ENCODE data around the gene MCRS1.

DNA sequence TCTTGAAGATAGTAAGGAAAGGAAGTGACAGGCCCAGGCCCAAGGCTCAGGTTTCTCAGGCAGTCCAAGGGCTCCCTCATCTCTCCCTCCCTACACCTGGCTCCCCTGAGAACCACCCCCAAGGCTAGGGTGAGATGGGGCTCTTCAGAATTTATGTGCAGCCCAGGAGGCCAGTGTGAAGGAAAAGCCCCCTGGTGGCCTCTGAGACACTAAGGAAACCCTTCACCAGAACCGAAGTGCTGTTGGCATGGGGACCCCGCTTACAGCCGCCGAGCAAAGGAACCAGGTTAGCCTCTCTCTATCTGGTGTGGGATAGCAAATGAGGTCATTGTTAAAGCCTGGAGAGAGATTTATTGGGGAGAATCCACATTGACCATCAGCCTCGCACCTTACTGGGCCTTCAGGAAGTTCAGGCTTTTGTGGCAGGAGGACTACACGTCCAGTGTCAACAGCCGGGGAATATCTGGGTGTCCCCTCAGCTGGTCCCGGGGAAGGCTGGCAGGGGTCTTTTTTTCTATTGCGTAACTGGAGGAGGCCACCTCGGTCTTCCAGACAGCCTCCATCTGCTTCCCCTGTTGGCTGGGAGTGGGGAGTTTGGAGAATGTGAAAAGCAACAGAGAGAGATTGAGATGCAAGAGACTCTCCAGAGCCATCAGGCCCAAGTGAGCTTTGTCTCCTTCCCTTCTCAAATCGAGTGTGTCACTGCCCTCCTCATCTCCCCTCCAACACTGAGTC is 19.4 kb upstream of the MCRS1 start:
- TF ChIP-seq, protein P1, sequence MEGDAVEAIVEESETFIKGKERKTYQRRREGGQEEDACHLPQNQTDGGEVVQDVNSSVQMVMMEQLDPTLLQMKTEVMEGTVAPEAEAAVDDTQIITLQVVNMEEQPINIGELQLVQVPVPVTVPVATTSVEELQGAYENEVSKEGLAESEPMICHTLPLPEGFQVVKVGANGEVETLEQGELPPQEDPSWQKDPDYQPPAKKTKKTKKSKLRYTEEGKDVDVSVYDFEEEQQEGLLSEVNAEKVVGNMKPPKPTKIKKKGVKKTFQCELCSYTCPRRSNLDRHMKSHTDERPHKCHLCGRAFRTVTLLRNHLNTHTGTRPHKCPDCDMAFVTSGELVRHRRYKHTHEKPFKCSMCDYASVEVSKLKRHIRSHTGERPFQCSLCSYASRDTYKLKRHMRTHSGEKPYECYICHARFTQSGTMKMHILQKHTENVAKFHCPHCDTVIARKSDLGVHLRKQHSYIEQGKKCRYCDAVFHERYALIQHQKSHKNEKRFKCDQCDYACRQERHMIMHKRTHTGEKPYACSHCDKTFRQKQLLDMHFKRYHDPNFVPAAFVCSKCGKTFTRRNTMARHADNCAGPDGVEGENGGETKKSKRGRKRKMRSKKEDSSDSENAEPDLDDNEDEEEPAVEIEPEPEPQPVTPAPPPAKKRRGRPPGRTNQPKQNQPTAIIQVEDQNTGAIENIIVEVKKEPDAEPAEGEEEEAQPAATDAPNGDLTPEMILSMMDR (IDR thresholded peaks at IDR 0.05 in 4 of 5, conservative IDR thresholded peaks at IDR 0.05 in 1 of 5): no peak
- TF ChIP-seq POLR2A (IDR thresholded peaks at IDR 0.05): no peak
